Activated T-cell treated with anti-CD3 and anti-CD28 coated beads, Interleukin-2, amount 50 U/mL, for 24 hours (primary cell): ENCODE data around the gene DHX34.
A peak's percentile ranks its signal among the peaks of the same experiment; 100 is the strongest.
"Not testable (repeated sequence)": the region's sequence is repeated elsewhere in the genome, so short reads cannot be mapped to it uniquely, and the experiment has no call there.

Source experiments
- DNase-seq: peaks from one replicate; pipeline ENCODE4 v3.0.0-alpha.2; 2020
- H3K27ac Mint-ChIP-seq: 2 replicates; pipeline ENCODE4 v1.8.0; 2020; ENCODE audit warnings: mild to moderate bottlenecking, mixed read lengths
- H3K27me3 Mint-ChIP-seq: 2 replicates; pipeline ENCODE4 v1.8.0; 2020; ENCODE audit warnings: mixed read lengths
- H3K36me3 Mint-ChIP-seq: 2 replicates; pipeline ENCODE4 v1.8.0; 2020; ENCODE audit warnings: low read depth, mixed read lengths
- H3K4me1 Mint-ChIP-seq: 2 replicates; pipeline ENCODE4 v1.8.0; 2020; ENCODE audit warnings: low read depth, mixed read lengths
- H3K4me3 Mint-ChIP-seq: 2 replicates; pipeline ENCODE4 v1.8.0; 2020; ENCODE audit warnings: mild to moderate bottlenecking, moderate library complexity, mixed read lengths
- H3K9me3 Mint-ChIP-seq: 2 replicates; pipeline ENCODE4 v1.8.0; 2020; ENCODE audit warnings: mixed read lengths

DHX34 gene

GRCh38 chr19:47406711-47407416 is 57.7 kb downstream of the DHX34 start:
- DNase-seq: no peak
- Mint-ChIP-seq H3K4me3 (no peak overlapping the region), H3K27me3 (peaks cover 70% of the 10 kb centered on the region), H3K36me3 (no peaks in the 10 kb centered on the region), H3K9me3 (no peaks in the 10 kb centered on the region), H3K4me1 (no peaks in the 10 kb centered on the region), H3K27ac (no peak overlapping the region)

DNA sequence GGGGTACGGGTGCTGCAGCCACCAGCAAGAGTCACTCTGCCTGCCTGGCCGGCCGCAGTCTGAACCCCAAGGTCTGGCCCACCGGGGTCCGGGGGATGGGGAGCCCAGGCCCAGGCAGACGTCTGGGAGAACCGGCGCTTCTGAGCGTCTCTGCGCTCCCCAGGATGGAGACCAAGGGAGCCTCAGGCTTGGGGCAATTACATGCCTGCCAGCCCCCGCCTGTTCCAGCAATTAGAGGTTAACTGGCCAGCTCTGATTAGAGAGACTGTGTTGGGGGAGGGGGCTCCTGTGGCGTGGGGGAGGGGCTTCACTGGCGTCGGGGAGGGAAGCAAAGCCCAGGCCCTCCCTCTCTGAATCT is 58.3 kb downstream of the DHX34 start:
- Mint-ChIP-seq H3K36me3 (no peaks in the 10 kb centered on the region), H3K4me1 (no peaks in the 10 kb centered on the region), H3K4me3 (no peak overlapping the region), H3K27ac (no peak overlapping the region), H3K27me3 (peaks cover 70% of the 10 kb centered on the region), H3K9me3 (no peaks in the 10 kb centered on the region)
- DNase-seq: no peak

DNA sequence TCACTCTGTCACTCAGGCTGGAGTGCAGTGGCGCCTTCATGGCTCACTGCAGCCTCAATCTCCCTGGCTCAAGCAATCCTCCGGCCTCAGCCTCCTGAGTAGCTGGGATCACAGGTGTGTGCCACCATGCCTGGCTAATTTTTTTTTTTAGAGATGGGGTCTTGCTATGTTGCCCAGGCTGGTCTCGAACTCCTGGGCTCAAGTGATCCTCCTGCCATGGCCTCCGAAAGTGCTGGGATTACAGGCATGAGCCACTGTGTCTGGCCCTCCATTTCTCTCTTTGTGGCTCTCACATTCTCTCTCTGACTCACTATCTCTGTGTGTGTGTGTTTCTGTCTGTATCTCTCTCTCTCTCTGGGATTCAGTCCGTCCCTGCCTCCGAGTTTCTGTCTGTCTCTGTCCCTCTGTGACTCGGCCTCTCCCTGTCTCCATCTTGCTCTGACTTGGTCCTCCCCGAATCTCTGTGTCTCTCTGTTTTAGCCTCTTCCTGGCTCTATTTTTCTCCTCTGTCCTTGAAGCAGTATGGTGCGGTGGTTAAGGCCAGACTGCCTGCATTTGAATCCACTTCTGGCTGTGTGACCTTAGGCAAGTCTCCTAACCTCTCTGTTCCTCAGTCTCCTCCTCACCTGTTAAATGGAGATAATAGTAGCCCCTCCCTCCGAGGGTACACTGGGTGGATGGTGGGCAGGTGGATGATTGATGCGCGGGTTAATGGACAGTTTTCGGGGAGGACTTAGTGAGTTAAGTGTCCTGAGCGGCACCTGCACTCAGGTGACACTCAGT is 59.2 kb downstream of the DHX34 start:
- Mint-ChIP-seq H3K4me1 (no peaks in the 10 kb centered on the region), H3K9me3 (no peaks in the 10 kb centered on the region), H3K27me3 (peaks cover 65% of the 10 kb centered on the region), H3K36me3 (no peaks in the 10 kb centered on the region), H3K27ac (no peak overlapping the region), H3K4me3 (no peak overlapping the region)
- no peak for DNase-seq

DNA sequence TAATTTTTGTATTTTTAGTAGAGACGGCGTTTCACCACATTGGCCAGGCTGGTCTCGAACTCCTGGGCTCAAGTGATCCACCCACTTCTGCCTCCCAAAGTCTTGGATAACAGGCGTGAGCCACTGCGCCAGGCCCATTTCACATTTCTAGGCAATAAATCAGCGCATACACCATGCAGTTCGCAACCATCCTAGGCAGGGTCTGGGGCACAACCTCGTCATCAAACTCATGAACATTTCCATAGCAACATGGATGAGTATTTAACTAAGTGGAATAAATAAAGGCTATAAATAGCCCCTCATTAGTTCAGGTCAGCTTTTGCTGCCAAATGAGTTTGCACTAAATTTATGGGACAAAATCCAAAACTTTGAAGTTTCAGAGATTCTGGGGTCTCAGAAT is 62.0 kb downstream of the DHX34 start:
- no peak overlapping the region for H3K27ac Mint-ChIP-seq
- no peak overlapping the region for H3K4me3 Mint-ChIP-seq
- no peaks in the 10 kb centered on the region for H3K36me3 Mint-ChIP-seq
- no peak for DNase-seq
- H3K27me3 Mint-ChIP-seq: peaks cover 60% of the 10 kb centered on the region
- H3K9me3 Mint-ChIP-seq: no peaks in the 10 kb centered on the region
- no peaks in the 10 kb centered on the region for H3K4me1 Mint-ChIP-seq

- H3K4me1 Mint-ChIP-seq, H3K36me3 Mint-ChIP-seq, DNase-seq, H3K4me3 Mint-ChIP-seq, H3K9me3 Mint-ChIP-seq, H3K27ac Mint-ChIP-seq: not testable (repeated sequence)
- peaks cover 60% of the 10 kb centered on the region for H3K27me3 Mint-ChIP-seq
These were observed 62.6 kb downstream of the DHX34 start for GRCh38 chr19:47411696-47412095.

- H3K9me3 Mint-ChIP-seq: no peaks in the 10 kb centered on the region
- peaks cover 13% of the 10 kb centered on the region for H3K4me1 Mint-ChIP-seq
- DNase-seq: no peak
- H3K27me3 Mint-ChIP-seq: peaks cover 61% of the 10 kb centered on the region
- no peak overlapping the region for H3K27ac Mint-ChIP-seq
- no peaks in the 10 kb centered on the region for H3K36me3 Mint-ChIP-seq
- no peak overlapping the region for H3K4me3 Mint-ChIP-seq
These were observed 64.8 kb downstream of the DHX34 start for GRCh38 chr19:47413941-47414340.

DNA sequence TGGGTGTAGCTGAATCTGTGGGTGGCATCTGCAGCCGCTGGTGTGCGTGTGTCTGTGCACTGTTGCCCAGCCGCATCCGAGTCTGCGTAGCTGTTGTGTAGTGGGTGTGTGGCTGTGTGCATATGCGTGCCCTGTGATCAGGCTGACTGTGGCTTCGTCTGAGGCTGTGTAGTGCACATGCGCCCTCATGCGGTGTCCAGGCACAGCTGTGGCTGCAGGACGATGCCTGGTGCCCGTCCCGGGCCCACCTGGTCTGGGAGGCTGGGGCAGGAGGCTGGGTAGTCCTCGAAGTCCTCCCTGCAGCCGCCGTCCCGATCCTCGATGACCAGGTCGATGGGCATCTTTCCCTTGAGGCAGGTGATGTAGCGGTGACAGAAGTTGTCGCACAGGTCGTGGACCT is 65.4 kb downstream of the DHX34 start:
- Mint-ChIP-seq H3K36me3 (no peaks in the 10 kb centered on the region), H3K27ac (no peak overlapping the region), H3K27me3 (peaks cover 58% of the 10 kb centered on the region), H3K9me3 (no peaks in the 10 kb centered on the region), H3K4me3 (no peak overlapping the region), H3K4me1 (peaks cover 13% of the 10 kb centered on the region)
- no peak for DNase-seq

DNA sequence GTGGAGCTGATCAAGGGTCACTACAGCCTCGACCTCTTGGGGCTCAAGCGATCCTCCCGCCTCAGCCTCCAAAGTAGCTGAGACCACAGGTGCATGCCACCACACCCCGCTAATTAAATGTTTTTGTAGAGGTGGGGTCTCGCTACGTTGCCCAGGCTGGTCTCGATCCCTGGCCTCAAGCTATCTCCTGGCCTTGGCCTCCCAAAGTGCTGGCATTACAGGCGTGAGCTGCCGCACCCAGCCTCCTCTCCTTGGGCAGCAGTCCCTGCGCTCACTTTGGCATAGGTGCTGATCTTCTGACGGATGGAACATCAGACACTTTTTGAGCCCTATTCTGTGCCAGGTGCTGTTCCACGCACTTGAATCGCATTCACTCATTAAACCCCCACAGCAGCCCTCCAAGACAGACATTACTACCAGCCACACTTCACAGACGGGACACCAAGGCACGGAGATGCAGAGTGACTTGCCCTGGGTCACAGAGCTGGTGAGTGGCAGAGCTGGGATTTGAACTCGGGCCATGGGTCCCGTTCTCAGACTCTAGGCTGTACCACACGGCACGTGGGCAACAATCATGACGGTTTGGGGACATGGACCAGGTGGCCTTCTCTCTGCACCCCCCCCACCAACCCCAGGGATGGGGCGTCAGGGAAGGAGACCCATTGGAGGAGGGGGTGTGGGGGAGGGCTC is 67.0 kb downstream of the DHX34 start:
- Mint-ChIP-seq H3K27me3 (peaks cover 72% of the 10 kb centered on the region), H3K36me3 (no peaks in the 10 kb centered on the region), H3K9me3 (no peaks in the 10 kb centered on the region), H3K4me1 (peaks cover 22% of the 10 kb centered on the region), H3K27ac (no peak overlapping the region), H3K4me3 (no peak overlapping the region)
- DNase-seq: no peak

DNA sequence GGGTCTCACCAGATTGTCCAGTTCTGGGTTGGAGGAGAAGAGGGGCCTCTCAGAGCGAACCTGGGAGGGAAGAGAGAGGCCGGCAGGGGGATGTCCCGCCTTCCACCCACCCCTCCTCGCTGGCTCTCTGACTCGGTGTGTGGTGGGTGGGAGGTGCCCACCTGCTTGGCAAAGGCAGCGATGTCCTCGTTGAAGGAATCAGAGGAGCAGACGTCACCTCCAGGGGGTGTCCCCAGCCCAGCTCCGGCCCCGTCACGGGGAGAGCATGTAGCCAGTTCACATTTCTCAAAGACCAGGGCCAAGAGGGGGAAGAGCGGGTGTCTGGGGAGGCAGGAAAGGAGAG is 67.5 kb downstream of the DHX34 start:
- H3K4me1 Mint-ChIP-seq: peaks cover 27% of the 10 kb centered on the region
- H3K4me3 Mint-ChIP-seq: no peak overlapping the region
- H3K27ac Mint-ChIP-seq: no peak overlapping the region
- DNase-seq: no peak
- H3K9me3 Mint-ChIP-seq: no peaks in the 10 kb centered on the region
- H3K27me3 Mint-ChIP-seq: peaks cover 77% of the 10 kb centered on the region
- H3K36me3 Mint-ChIP-seq: no peaks in the 10 kb centered on the region

DNA sequence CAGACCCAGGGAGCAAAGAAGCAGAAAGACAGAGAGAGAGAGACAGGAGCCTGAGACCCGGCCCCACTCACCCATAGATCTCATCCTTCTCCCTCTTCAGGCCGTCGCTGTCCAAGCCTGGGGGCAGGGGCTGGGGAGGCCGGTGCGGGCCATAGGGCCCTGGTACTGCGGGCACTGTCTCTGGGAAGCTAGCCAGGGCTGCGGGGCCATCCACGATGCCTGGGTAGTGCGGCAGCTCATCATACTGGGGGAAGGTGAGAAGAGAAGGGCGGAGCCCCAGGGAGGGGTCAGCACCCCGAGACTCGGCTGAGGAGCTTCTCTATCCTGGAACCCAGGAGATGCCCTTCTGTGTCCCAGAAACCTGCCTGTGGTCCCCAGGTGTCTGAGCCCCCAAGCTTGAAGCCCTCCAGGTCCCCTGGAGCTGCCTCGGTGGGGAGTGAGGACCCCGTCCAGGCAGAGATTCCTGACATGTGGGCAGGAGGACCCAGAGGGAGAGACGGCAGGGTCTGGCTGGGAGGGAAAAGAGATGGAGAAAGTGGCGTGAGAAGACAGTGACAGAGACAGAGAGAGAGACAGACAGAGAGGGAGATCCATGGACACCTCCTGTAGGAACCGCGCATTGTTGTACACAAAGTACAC is 68.1 kb downstream of the DHX34 start:
- no peak overlapping the region for H3K4me3 Mint-ChIP-seq
- H3K4me1 Mint-ChIP-seq: peaks cover 29% of the 10 kb centered on the region
- no peaks in the 10 kb centered on the region for H3K9me3 Mint-ChIP-seq
- no peaks in the 10 kb centered on the region for H3K36me3 Mint-ChIP-seq
- no peak overlapping the region for H3K27ac Mint-ChIP-seq
- H3K27me3 Mint-ChIP-seq: peaks cover 80% of the 10 kb centered on the region
- DNase-seq: no peak

- H3K4me3 Mint-ChIP-seq: peak overlapping the region; percentile 14
- H3K9me3 Mint-ChIP-seq: no peaks in the 10 kb centered on the region
- peaks cover 85% of the 10 kb centered on the region for H3K27me3 Mint-ChIP-seq
- no peak overlapping the region for H3K27ac Mint-ChIP-seq
- H3K36me3 Mint-ChIP-seq: no peaks in the 10 kb centered on the region
- H3K4me1 Mint-ChIP-seq: peaks cover 32% of the 10 kb centered on the region
- no peak for DNase-seq
These were observed 68.9 kb downstream of the DHX34 start for GRCh38 chr19:47417746-47418691.

DNA sequence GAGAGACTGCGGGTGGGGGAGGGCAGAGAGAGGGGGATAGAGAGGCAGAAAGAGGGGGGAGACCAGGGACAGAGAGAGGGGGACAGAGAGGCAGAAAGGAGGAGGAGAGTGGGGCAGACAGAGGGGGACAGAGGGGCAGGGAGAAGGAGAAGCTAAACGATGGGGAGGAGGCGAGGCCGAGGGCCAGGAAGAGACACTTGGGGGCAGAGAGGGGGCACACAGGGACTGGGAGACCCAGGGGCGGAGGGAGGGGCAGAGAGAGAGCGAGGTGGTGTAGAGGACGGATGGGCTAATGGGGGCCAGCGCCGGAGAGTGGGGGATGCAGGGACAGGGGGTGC is 69.5 kb downstream of the DHX34 start:
- Mint-ChIP-seq H3K9me3 (no peaks in the 10 kb centered on the region), H3K4me1 (peaks cover 32% of the 10 kb centered on the region), H3K27ac (no peak overlapping the region), H3K27me3 (peaks cover 88% of the 10 kb centered on the region), H3K4me3 (no peak overlapping the region), H3K36me3 (no peaks in the 10 kb centered on the region)
- no peak for DNase-seq

DNA sequence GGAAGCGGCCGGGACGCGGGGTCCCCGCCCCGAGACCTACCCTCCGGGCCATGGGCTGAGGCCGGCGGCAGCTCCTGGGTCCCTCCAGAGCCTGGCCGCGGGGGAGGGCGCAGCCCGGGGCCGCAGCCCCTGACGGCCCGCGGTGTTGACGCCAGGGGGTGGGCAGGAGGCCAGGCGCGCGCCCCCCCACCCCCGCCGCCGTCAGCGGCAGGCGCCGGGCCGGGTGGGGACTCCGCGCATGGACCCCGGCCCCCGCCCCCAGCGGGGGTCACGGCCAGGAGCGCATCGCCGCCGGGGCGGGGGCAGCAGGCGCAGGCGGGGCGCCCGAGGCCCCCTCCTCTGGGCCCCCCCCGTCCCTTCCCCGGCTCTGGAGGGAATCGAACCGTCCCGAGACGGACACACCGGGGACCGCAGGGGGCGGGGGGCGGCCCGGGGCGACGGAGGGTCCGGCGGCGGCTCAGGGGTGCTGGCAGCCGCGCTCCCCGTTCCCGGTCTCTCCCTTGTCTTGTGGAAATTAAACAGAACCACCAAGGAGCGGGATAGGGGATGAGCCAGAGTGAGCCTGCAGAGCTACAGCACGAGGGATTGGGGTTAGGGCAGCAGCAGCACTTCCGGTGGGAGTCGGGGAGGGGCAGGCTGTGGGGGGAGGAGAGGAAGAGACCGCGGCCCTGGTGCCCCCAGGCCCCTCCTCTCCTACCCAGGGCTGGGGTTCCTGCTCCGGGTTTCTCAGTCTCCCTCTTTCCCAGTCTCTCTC is 70.1 kb downstream of the DHX34 start, which contains the start of gene MEIS3:
TSS of gene MEIS3 (minus strand) at position 498 of the 754 bp plus-strand sequence. CDS start at position 52, 446 bp downstream.
- no peak for DNase-seq
- H3K27ac Mint-ChIP-seq: no peak within 1 kb of the TSS

More for the DNA sequence above, 70.1 kb downstream of the DHX34 start, which contains the start of gene MEIS3:
- Mint-ChIP-seq H3K27me3 (peaks cover 88% of the 10 kb centered on the region), H3K36me3 (no peaks in the 10 kb centered on the region), H3K4me3 (peak within 1 kb of the TSS; percentile 14), H3K4me1 (peaks cover 32% of the 10 kb centered on the region), H3K9me3 (no peaks in the 10 kb centered on the region)
